OCI-LY1 (cell line): ENCODE results near the gene ADAD2.

Experiments
- CTCF ChIP-seq: fragments of 200-600 bp; sonication (generic), shearing (Covaris generic); IDR thresholded peaks from 2 replicates; pipeline ENCODE4 v1.5.1; 2017; ENCODE audit warnings: mild to moderate bottlenecking, antibody characterized with exemption, low read length, moderate library complexity, mixed read lengths
- EZH2 ChIP-seq: fragments of 200-600 bp; sonication (generic), shearing (Covaris generic); IDR thresholded peaks from 2 replicates; pipeline ENCODE4 v1.8.0; 2017; ENCODE audit warnings: borderline replicate concordance, mixed run types, mild to moderate bottlenecking, antibody characterized with exemption, low read length, moderate library complexity, mixed read lengths

GRCh38 chr16:84236671-84237070 is 45.7 kb downstream of the ADAD2 start:
- no peak for TF ChIP-seq CTCF
- no peak for TF ChIP-seq EZH2
